ENCODE results near the gene TBC1D5.

DNA sequence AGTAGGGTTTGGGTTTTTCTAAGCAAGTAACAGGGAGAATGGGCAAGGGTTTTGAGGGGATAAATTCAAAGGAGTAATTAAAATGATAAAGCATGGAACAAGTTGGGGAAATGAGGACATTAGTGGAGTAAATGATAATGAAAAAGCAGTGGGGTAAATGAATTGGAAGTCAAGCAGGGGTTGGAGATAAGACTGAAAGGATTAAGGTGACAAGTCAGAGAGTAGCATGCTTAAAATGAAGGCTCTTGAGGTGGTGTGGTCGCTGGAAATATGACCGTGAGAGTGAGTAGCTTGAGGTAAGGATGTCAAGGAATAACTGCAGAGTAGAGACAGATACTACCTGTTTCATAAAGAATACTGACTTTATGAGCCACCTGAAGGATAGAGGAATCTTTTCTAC lies 408.5 kb downstream of the TBC1D5 start:
- no peak for TF ChIP-seq POLR2A (IDR thresholded peaks at IDR 0.05; ENCODE audit: low read length)
- TF ChIP-seq GATA1 (IDR thresholded peaks at IDR 0.05; ENCODE audit: low read depth, low read length), result no peak
